GM12865 (cell line): ENCODE data around the gene L3MBTL1.

Source experiments
- DNase-seq: peaks from one replicate; pipeline ENCODE4 v3.0.0; 2010; ENCODE audit warnings: low read depth
- H3K4me3 ChIP-seq: 2 replicates; pipeline ENCODE4 v1.5.1; 2011; ENCODE audit warnings: mild to moderate bottlenecking, low read depth, low read length, control low read depth
- TF ChIP-seq, protein P1 (sequence below): IDR thresholded peaks from 2 replicates; pipeline ENCODE4 v1.5.1; 2011; ENCODE audit warnings: low read length, control low read depth, low read depth, inconsistent platforms; ENCODE audit not compliant: insufficient read depth; ENCODE audit errors: missing control alignments

The L3MBTL1 gene

GRCh38 chr20:43534791-43535350, 27.4 kb downstream of the L3MBTL1 start:
- H3K4me3 ChIP-seq, result no peak overlapping the region
- no peak for DNase-seq
- TF ChIP-seq, protein P1, sequence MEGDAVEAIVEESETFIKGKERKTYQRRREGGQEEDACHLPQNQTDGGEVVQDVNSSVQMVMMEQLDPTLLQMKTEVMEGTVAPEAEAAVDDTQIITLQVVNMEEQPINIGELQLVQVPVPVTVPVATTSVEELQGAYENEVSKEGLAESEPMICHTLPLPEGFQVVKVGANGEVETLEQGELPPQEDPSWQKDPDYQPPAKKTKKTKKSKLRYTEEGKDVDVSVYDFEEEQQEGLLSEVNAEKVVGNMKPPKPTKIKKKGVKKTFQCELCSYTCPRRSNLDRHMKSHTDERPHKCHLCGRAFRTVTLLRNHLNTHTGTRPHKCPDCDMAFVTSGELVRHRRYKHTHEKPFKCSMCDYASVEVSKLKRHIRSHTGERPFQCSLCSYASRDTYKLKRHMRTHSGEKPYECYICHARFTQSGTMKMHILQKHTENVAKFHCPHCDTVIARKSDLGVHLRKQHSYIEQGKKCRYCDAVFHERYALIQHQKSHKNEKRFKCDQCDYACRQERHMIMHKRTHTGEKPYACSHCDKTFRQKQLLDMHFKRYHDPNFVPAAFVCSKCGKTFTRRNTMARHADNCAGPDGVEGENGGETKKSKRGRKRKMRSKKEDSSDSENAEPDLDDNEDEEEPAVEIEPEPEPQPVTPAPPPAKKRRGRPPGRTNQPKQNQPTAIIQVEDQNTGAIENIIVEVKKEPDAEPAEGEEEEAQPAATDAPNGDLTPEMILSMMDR, result no peak

- TF ChIP-seq, protein P1, result no peak
- no peak for DNase-seq
- H3K4me3 ChIP-seq, result no peak overlapping the region
These were observed 28.0 kb downstream of the L3MBTL1 start for GRCh38 chr20:43535370-43536004.

DNA sequence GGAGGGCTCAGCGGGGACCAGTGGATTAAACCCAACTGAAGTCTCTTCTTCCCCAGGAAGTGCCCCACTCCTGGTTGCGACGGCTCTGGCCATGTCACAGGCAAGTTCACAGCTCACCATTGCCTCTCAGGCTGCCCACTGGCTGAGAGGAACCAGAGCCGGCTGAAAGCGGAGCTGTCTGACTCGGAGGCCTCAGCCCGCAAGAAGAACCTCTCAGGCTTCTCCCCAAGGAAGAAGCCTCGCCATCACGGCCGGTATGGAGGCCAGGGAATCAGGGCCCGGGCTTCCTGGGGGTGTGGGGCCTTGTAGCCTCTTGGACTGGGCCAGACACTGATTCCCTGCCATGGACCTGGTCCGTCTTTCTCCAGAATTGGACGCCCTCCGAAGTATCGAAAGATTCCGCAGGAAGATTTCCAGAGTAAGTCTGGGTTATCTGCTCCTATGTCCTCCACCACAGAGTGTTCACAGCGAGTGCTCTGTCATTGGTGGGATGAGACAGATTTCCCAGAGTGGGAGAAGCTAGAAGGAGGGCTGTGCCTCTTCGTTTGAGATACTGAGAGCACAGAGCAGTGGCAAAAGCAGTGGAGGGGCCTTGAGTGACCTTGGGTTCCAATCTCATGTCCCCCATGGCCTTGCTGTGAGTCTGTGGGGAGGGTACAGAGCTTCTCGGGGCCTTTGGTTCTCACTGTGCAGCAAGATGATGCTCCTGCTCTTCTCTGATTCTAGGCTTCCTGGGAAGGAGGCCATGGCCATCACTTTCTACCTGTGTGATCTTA, 28.7 kb downstream of the L3MBTL1 start:
- no peak for DNase-seq
- TF ChIP-seq, protein P1, result no peak
- H3K4me3 ChIP-seq, result no peak overlapping the region

GRCh38 chr20:43536817-43537440, 29.4 kb downstream of the L3MBTL1 start:
- TF ChIP-seq, protein P1, result no peak
- H3K4me3 ChIP-seq, result no peak overlapping the region
- DNase-seq, result no peak

GRCh38 chr20:43537921-43538877, 30.7 kb downstream of the L3MBTL1 start:
- DNase-seq, result peak; percentile 59

More at GRCh38 chr20:43537921-43538877, 30.7 kb downstream of the L3MBTL1 start:
- TF ChIP-seq, protein P1, result peak; percentile 90
- H3K4me3 ChIP-seq, result no peak overlapping the region
